ENCODE results near the gene ATXN1. TPM values are rescaled to one million over a fixed set of nuclear protein-coding genes. Genes with fewer than 3 reads are reported as not detected.
"Not testable (repeated sequence)": the region's sequence is repeated elsewhere in the genome, so short reads cannot be mapped to it uniquely, and the experiment has no call there.

ATXN1 gene
- total and polyA plus RNA-seq, 7 experiments from 2014 or later = 1.5 to 82.7 (median 42.4) TPM

GRCh38 chr6:16390909-16391450 is 370.3 kb downstream of the ATXN1 start:
- H3K27ac Mint-ChIP-seq; H3K27me3 Mint-ChIP-seq; H3K4me1 Mint-ChIP-seq; CTCF ChIA-PET; H3K9me3 ChIP-seq (ENCODE audit: control insufficient read depth in 2 of 3, low read length in 3 of 3); H3K4me3 ChIP-seq (ENCODE audit: low read length); POLR2A ChIA-PET; DNase-seq; H3K27me3 ChIP-seq (ENCODE audit: control insufficient read depth in 2 of 2, insufficient read depth in 2 of 2, low read length in 2 of 2); H3K4me3 Mint-ChIP-seq; ATAC-seq; intact Hi-C loops (cut with micrococcal nuclease); H3K9me3 Mint-ChIP-seq; H3K27ac ChIP-seq (ENCODE audit: low read depth, low read length); H3K4me1 ChIP-seq (ENCODE audit: control insufficient read depth in 2 of 2, insufficient read depth in 2 of 2, low read length in 2 of 2); H3K36me3 ChIP-seq (ENCODE audit: control insufficient read depth in 2 of 3, insufficient read depth in 3 of 3, low read length in 3 of 3): not testable (repeated sequence)
- H3K36me3 Mint-ChIP-seq = peaks cover 0 to 12% (median 4%) of the 10 kb centered on the region in 5 donors

DNA sequence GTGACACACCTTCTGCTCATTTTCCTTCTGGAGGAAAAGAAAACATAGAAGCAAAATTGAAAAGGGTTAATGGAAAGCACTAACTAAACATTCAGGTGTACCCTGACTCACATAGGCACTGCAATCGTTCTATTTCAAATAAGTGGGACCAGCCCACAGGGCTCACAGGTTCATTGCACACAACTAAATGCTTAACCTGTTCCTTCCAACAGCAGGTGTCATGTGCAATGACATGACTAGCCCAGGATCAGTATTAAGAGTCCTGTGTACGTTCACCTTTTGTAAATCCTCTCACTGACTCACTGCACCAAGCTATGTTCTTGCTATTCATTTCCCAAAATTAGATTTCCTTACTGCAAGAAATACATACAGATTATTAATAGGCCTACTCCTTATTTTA is 371.6 kb downstream of the ATXN1 start:
- Histone ChIP-seq H3K4me3 (ENCODE audit: low read length) (no peak overlapping the region), H3K9me3 (ENCODE audit: control insufficient read depth in 2 of 3, low read length in 3 of 3) (no peaks in the 10 kb centered on the region), H3K4me1 (ENCODE audit: control insufficient read depth in 2 of 2, insufficient read depth in 2 of 2, low read length in 2 of 2) (no peaks in the 10 kb centered on the region), H3K36me3 (ENCODE audit: control insufficient read depth in 2 of 3, insufficient read depth in 3 of 3, low read length in 3 of 3) (no peaks in the 10 kb centered on the region), H3K27me3 (ENCODE audit: control insufficient read depth in 2 of 2, insufficient read depth in 2 of 2, low read length in 2 of 2) (no peaks in the 10 kb centered on the region), H3K27ac (ENCODE audit: low read depth, low read length) (no peak overlapping the region)
- Mint-ChIP-seq H3K27ac (no peak overlapping the region), H3K4me1 (peaks cover 0 to 4% (median 0%) of the 10 kb centered on the region in 7 donors), H3K36me3 (peaks cover 0 to 18% (median 9%) of the 10 kb centered on the region in 5 donors), H3K27me3 (no peaks in the 10 kb centered on the region), H3K9me3 (no peaks in the 10 kb centered on the region), H3K4me3 (no peak overlapping the region)
- ChIA-PET CTCF (no interaction called here), POLR2A (no interaction called here)
- ATAC-seq (no peak), DNase-seq (no peak)
- intact Hi-C loops (cut with micrococcal nuclease) = no loop called here

- Mint-ChIP-seq H3K4me3 (no peak overlapping the region), H3K36me3 (peaks cover 0 to 18% (median 12%) of the 10 kb centered on the region in 5 donors), H3K27ac (no peak overlapping the region), H3K27me3 (no peaks in the 10 kb centered on the region), H3K9me3 (no peaks in the 10 kb centered on the region), H3K4me1 (peaks cover 0 to 4% (median 0%) of the 10 kb centered on the region in 7 donors)
- no peaks in the 10 kb centered on the region for H3K4me1 ChIP-seq (ENCODE audit: control insufficient read depth in 2 of 2, insufficient read depth in 2 of 2, low read length in 2 of 2)
- ATAC-seq = no peak
- no peak overlapping the region for H3K4me3 ChIP-seq (ENCODE audit: low read length)
- H3K9me3 ChIP-seq (ENCODE audit: control insufficient read depth in 2 of 3, low read length in 3 of 3) = no peaks in the 10 kb centered on the region
- ChIA-PET CTCF (no interaction called here), POLR2A (no interaction called here)
- H3K27me3 ChIP-seq (ENCODE audit: control insufficient read depth in 2 of 2, insufficient read depth in 2 of 2, low read length in 2 of 2) = no peaks in the 10 kb centered on the region
- no peak overlapping the region for H3K27ac ChIP-seq (ENCODE audit: low read depth, low read length)
- intact Hi-C loops (cut with micrococcal nuclease) = no loop called here
- DNase-seq = no peak
- H3K36me3 ChIP-seq (ENCODE audit: control insufficient read depth in 2 of 3, insufficient read depth in 3 of 3, low read length in 3 of 3) = no peaks in the 10 kb centered on the region
Observed at GRCh38 chr6:16388488-16388887, 372.8 kb downstream of the ATXN1 start.

GRCh38 chr6:16386057-16386456 is 375.2 kb downstream of the ATXN1 start:
- no peak for ATAC-seq

GRCh38 chr6:16383607-16384206 is 377.6 kb downstream of the ATXN1 start:
- DNase-seq (no peak), ATAC-seq (no peak)
- Mint-ChIP-seq H3K36me3 (peaks cover 0 to 23% (median 8%) of the 10 kb centered on the region in 5 donors), H3K27ac (no peak overlapping the region), H3K9me3 (peaks cover 0 to 3% (median 0%) of the 10 kb centered on the region in 11 donors), H3K4me1 (peaks cover 0 to 5% (median 0%) of the 10 kb centered on the region in 7 donors), H3K4me3 (no peak overlapping the region), H3K27me3 (no peaks in the 10 kb centered on the region)
- Histone ChIP-seq H3K27ac (ENCODE audit: low read depth, low read length) (no peak overlapping the region), H3K4me1 (ENCODE audit: control insufficient read depth in 2 of 2, insufficient read depth in 2 of 2, low read length in 2 of 2) (no peaks in the 10 kb centered on the region), H3K27me3 (ENCODE audit: control insufficient read depth in 2 of 2, insufficient read depth in 2 of 2, low read length in 2 of 2) (no peaks in the 10 kb centered on the region), H3K4me3 (ENCODE audit: low read length) (no peak overlapping the region), H3K36me3 (ENCODE audit: control insufficient read depth in 2 of 3, insufficient read depth in 3 of 3, low read length in 3 of 3) (no peaks in the 10 kb centered on the region), H3K9me3 (ENCODE audit: control insufficient read depth in 2 of 3, low read length in 3 of 3) (no peaks in the 10 kb centered on the region)
- intact Hi-C loops (cut with micrococcal nuclease) = no loop called here
- ChIA-PET POLR2A (no interaction called here), CTCF (no interaction called here)

More at GRCh38 chr6:16386057-16386456, 375.2 kb downstream of the ATXN1 start:
- H3K4me3 Mint-ChIP-seq = no peak overlapping the region
- H3K9me3 Mint-ChIP-seq = no peaks in the 10 kb centered on the region
- CTCF ChIA-PET = no interaction called here
- intact Hi-C loops (cut with micrococcal nuclease) = no loop called here
- H3K27ac ChIP-seq (ENCODE audit: low read depth, low read length) = no peak overlapping the region
- H3K36me3 ChIP-seq (ENCODE audit: control insufficient read depth in 2 of 3, insufficient read depth in 3 of 3, low read length in 3 of 3) = no peaks in the 10 kb centered on the region
- no peaks in the 10 kb centered on the region for H3K27me3 Mint-ChIP-seq
- POLR2A ChIA-PET = no interaction called here
- H3K4me1 Mint-ChIP-seq = peaks cover 0 to 4% (median 0%) of the 10 kb centered on the region in 7 donors
- no peaks in the 10 kb centered on the region for H3K4me1 ChIP-seq (ENCODE audit: control insufficient read depth in 2 of 2, insufficient read depth in 2 of 2, low read length in 2 of 2)
- no peaks in the 10 kb centered on the region for H3K9me3 ChIP-seq (ENCODE audit: control insufficient read depth in 2 of 3, low read length in 3 of 3)
- no peak overlapping the region for H3K4me3 ChIP-seq (ENCODE audit: low read length)
- no peaks in the 10 kb centered on the region for H3K27me3 ChIP-seq (ENCODE audit: control insufficient read depth in 2 of 2, insufficient read depth in 2 of 2, low read length in 2 of 2)
- no peak for DNase-seq
- H3K36me3 Mint-ChIP-seq = peaks cover 0 to 23% (median 11%) of the 10 kb centered on the region in 5 donors
- no peak overlapping the region for H3K27ac Mint-ChIP-seq

DNA sequence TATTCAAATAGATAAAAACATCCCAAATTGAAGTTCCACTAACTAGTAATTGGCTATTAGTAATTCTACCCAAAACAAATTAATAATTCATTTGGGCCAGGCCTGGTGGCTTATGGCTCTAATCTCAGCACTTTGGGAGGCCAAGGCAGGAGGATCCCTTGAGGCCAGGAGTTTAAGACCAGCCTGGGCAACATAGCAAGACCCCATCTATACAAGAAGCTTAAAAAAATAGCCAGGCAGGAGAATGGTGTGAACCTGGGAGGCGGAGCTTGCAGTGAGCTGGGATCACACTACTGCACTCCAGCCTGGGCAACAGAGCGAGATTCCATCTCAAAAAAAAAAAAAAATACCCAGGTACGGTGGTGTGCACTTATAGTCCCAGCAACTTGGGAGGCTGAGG is 379.3 kb downstream of the ATXN1 start:
- H3K27me3 ChIP-seq (ENCODE audit: control insufficient read depth in 2 of 2, insufficient read depth in 2 of 2, low read length in 2 of 2); H3K9me3 ChIP-seq (ENCODE audit: control insufficient read depth in 2 of 3, low read length in 3 of 3); H3K27ac ChIP-seq (ENCODE audit: low read depth, low read length); H3K27me3 Mint-ChIP-seq; intact Hi-C loops (cut with micrococcal nuclease); H3K4me3 ChIP-seq (ENCODE audit: low read length); H3K27ac Mint-ChIP-seq; POLR2A ChIA-PET; DNase-seq; CTCF ChIA-PET; H3K36me3 ChIP-seq (ENCODE audit: control insufficient read depth in 2 of 3, insufficient read depth in 3 of 3, low read length in 3 of 3); H3K4me3 Mint-ChIP-seq; H3K4me1 Mint-ChIP-seq; H3K4me1 ChIP-seq (ENCODE audit: control insufficient read depth in 2 of 2, insufficient read depth in 2 of 2, low read length in 2 of 2); H3K9me3 Mint-ChIP-seq; ATAC-seq: not testable (repeated sequence)
- peaks cover 0 to 17% (median 11%) of the 10 kb centered on the region in 5 donors for H3K36me3 Mint-ChIP-seq

GRCh38 chr6:16380220-16380809 is 380.9 kb downstream of the ATXN1 start:
- no peak for ATAC-seq
- ChIA-PET CTCF (interaction anchor here (0.6 kb wide), 1 partner anchor 13 kb away, joined by 4 read pairs; no protein-coding TSS in a partner anchor), POLR2A (no interaction called here)
- no peaks in the 10 kb centered on the region for H3K27me3 Mint-ChIP-seq
- peaks cover 0 to 3% (median 0%) of the 10 kb centered on the region in 11 donors for H3K9me3 Mint-ChIP-seq
- Histone ChIP-seq H3K36me3 (ENCODE audit: control insufficient read depth in 2 of 3, insufficient read depth in 3 of 3, low read length in 3 of 3) (no peaks in the 10 kb centered on the region), H3K27ac (ENCODE audit: low read depth, low read length) (no peak overlapping the region), H3K9me3 (ENCODE audit: control insufficient read depth in 2 of 3, low read length in 3 of 3) (no peaks in the 10 kb centered on the region), H3K27me3 (ENCODE audit: control insufficient read depth in 2 of 2, insufficient read depth in 2 of 2, low read length in 2 of 2) (no peaks in the 10 kb centered on the region), H3K4me3 (ENCODE audit: low read length) (no peak overlapping the region), H3K4me1 (ENCODE audit: control insufficient read depth in 2 of 2, insufficient read depth in 2 of 2, low read length in 2 of 2) (no peaks in the 10 kb centered on the region)
- intact Hi-C loops (cut with micrococcal nuclease) = no loop called here
- H3K36me3 Mint-ChIP-seq = peaks cover 0 to 20% (median 13%) of the 10 kb centered on the region in 5 donors
- H3K27ac Mint-ChIP-seq = no peak overlapping the region
- H3K4me3 Mint-ChIP-seq = no peak overlapping the region
- H3K4me1 Mint-ChIP-seq = peaks cover 0 to 12% (median 0%) of the 10 kb centered on the region in 7 donors
- no peak for DNase-seq
